Neural crest cell (in vitro differentiated cells): ENCODE measurements around the gene SGSM2. TPM values are rescaled to one million over a fixed set of nuclear protein-coding genes. Genes with fewer than 3 reads are reported as not detected.

Source experiments
- DNase-seq: peaks from one replicate; pipeline ENCODE4 v3.0.0; 2021; ENCODE audit warnings: low read depth, mixed read lengths, low spot score
- H3K27ac Mint-ChIP-seq: one replicate; pipeline ENCODE4 v1.8.0; 2021; ENCODE audit warnings: mild to moderate bottlenecking, mixed read lengths; ENCODE audit not compliant: unreplicated experiment
- H3K27me3 Mint-ChIP-seq: 2 replicates; pipeline ENCODE4 v1.8.0; 2021; ENCODE audit warnings: low read depth, mild to moderate bottlenecking, mixed read lengths
- H3K36me3 Mint-ChIP-seq: 2 replicates; pipeline ENCODE4 v1.8.0; 2021; ENCODE audit warnings: low read depth, mild to moderate bottlenecking, mixed read lengths
- H3K4me1 Mint-ChIP-seq: 2 replicates; pipeline ENCODE4 v1.8.0; 2021; ENCODE audit warnings: mixed read lengths
- H3K4me3 Mint-ChIP-seq: one replicate; pipeline ENCODE4 v1.8.0; 2021; ENCODE audit warnings: mild to moderate bottlenecking, mixed read lengths
- H3K9me3 Mint-ChIP-seq: 2 replicates; pipeline ENCODE4 v1.8.0; 2021; ENCODE audit warnings: mixed read lengths
- CTCF ChIP-seq: fragments of 200-600 bp; sonication (generic); conservative IDR thresholded peaks from 2 replicates; pipeline ENCODE4 v1.5.0; 2021; ENCODE audit warnings: antibody characterized with exemption, mild to moderate bottlenecking
- total RNA-seq: library from RNA; stranded (reverse); gene quantifications from 2 replicates; pipeline ENCODE4 v1.2.1, GENCODE V29; 2021

Gene SGSM2
- total RNA-seq, 1 donor from 2014 or later, result 102 TPM

- no peak for TF ChIP-seq CTCF
- Mint-ChIP-seq H3K9me3 (no peaks in the 10 kb centered on the region), H3K27ac (no peak overlapping the region), H3K36me3 (peaks cover 2% of the 10 kb centered on the region), H3K27me3 (peaks cover 6% of the 10 kb centered on the region), H3K4me3 (peak overlapping the region; percentile 86), H3K4me1 (peaks cover 61% of the 10 kb centered on the region)
- no peak for DNase-seq
Observed at GRCh38 chr17:2403044-2403443, 65.7 kb downstream of the SGSM2 start.

- Mint-ChIP-seq H3K9me3 (no peaks in the 10 kb centered on the region), H3K4me1 (peaks cover 47% of the 10 kb centered on the region), H3K27ac (peak overlapping the region; percentile 4), H3K36me3 (peaks cover 2% of the 10 kb centered on the region), H3K4me3 (peak overlapping the region; percentile 32), H3K27me3 (peaks cover 6% of the 10 kb centered on the region)
- no peak for DNase-seq
- no peak for TF ChIP-seq CTCF
Observed at GRCh38 chr17:2405247-2405926, 68.1 kb downstream of the SGSM2 start.

DNA sequence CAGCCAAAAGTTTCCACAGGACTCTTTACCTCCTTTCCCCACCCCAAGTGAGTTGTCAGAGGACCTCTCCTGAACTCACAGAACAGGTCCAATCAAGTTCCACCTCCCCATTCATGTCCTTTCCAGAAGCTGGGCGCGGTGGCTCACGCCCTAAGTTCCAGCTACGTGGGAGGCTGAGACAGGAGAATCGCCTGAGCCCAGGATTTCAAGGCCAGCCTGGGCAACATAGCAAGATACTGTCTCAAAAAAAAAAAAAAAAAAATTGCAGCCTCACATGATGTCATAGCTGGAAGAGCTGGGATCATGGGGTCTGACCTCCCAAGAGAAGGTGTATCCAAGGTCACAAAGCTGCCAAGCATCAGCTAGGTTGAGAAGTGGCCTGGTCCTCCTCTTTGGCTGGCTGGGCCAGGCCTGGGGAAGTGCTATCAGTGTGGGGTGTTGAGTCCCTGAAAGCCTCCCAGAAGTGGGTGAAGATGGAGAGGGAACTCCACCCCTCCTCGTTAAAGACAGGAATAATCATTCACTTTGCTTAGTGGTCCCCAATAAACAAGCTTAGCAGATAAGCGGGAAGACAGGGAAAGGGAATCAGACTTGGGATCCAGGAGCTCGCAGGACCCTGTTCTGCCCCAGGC lies 69.1 kb downstream of the SGSM2 start:
- Mint-ChIP-seq H3K27ac (peak overlapping the region; percentile 64), H3K4me3 (peak overlapping the region; percentile 45), H3K4me1 (peaks cover 45% of the 10 kb centered on the region), H3K36me3 (peaks cover 7% of the 10 kb centered on the region), H3K27me3 (peaks cover 3% of the 10 kb centered on the region), H3K9me3 (no peaks in the 10 kb centered on the region)
- no peak for TF ChIP-seq CTCF
- no peak for DNase-seq

DNA sequence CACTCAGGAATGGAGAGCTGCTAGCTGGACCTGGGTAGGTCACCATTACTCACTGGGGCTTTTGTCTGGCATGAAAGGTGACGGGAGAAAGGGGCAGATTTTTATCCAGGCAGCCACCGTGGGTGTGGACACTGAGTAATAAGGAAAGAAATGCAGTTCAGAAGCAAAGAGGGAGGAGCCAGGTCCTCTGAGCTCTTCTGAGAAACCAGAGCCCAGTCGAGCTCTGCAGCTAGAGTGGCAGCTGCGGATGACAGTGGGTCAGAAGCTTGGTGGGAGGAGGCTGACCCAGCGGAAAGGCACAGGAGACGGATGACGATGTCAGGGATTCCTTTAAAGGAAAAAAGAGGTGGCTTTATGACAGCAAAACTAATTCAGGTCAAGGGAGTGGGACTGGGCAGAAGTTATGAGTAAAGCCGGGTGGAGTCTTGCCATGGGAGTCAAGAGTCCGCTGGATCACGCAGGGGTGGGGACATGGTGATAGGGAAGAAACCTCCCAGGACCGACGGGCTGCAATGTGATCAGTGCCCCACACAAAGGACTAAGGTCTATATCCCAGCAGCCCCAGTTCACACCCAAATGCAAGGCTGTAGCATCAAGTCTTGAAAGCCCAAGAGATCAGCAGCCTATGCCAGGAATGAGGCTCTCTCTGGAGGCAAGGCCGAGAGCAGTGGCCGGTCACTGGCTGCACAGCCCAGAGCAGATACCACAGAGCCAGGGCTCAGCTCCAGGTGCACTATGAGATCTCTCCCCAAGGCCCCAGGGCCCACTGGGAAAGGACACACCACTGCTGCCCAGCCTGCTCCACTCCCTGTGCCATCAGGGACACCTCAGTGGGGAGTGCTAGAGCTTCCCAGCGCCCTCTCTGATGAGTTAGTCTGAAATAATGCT lies 69.8 kb downstream of the SGSM2 start:
- no peaks in the 10 kb centered on the region for H3K27me3 Mint-ChIP-seq
- H3K4me1 Mint-ChIP-seq, result peaks cover 41% of the 10 kb centered on the region
- H3K4me3 Mint-ChIP-seq, result peak overlapping the region; percentile 45
- TF ChIP-seq CTCF, result no peak
- peaks cover 7% of the 10 kb centered on the region for H3K36me3 Mint-ChIP-seq
- H3K27ac Mint-ChIP-seq, result peak overlapping the region; percentile 64
- no peak for DNase-seq
- no peaks in the 10 kb centered on the region for H3K9me3 Mint-ChIP-seq

DNA sequence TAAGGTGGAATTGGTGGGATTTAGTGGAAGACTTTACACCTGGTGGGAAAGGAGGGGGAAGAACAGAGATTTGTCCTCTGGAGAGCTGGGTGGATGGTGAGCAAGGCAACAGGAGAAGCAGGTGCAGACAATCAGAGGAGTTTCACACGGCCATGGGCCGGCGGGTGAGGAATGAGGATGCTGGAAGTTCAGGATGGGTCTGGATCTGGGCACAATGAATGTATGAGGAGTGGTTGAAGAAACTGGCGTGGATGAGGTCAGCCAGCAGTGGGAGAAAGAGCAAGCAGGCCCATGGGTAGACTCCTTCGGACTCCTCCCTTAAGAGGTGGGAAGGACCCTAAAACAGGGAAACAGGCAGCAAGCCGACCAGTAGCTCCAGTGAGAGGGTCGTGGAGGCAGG lies 73.7 kb downstream of the SGSM2 start:
- TF ChIP-seq CTCF, result no peak
- DNase-seq, result no peak
- no peak overlapping the region for H3K4me3 Mint-ChIP-seq
- H3K36me3 Mint-ChIP-seq, result peaks cover 7% of the 10 kb centered on the region
- H3K27me3 Mint-ChIP-seq, result no peaks in the 10 kb centered on the region
- peaks cover 15% of the 10 kb centered on the region for H3K4me1 Mint-ChIP-seq
- H3K9me3 Mint-ChIP-seq, result no peaks in the 10 kb centered on the region
- no peak overlapping the region for H3K27ac Mint-ChIP-seq
